ENCODE measurements around the gene PCGF2.

DNA sequence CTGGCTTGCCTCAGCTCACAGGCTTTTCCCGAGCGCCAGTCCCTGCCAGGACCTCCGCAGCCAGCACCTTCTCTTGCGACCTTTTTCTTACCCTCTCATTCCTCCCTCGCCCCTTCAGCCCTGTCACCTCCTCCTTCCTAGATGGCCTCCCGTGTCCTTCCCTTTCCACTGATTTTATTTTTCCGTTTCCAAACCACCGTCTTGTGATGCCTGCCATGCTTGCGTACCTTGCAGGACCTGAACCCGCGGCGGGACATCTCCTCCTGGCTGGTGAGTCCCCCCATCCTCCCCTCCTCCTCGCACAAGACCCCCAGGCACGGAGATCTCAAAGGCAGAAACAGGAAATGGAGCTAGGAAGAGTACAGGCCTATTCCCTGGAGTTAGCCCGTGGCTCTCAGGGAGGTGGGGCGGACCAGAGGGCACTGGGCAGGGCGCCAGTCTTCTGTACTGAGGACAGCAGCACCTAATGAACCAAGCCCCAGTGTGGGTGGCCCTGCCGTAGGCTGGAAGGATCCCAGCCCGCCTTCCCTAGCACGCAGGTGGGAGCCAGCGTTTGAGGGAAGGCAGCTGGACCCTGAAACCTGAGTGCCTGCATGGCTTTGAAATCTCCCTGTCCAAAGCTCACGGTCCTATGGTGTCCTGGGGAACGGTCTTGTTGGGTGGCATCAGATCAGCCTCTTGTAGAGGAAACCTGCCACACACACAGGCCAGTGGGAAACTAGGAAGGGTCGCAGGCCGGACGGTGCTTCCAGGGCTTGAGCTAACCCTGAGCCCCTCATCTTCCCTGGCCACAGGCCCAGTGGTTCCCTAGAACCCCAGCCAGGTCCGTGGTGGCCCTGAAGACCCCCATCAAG lies 17.4 kb downstream of the PCGF2 start:
- no peak for TF ChIP-seq POLR2AphosphoS5 (IDR thresholded peaks at IDR 0.05; ENCODE audit: borderline replicate concordance, low read depth, low read length)
- no peak for TF ChIP-seq EZH2 (IDR thresholded peaks at IDR 0.05)
